GM12865 (cell line): ENCODE results near the gene TEX264.

Source experiments
- DNase-seq: peaks from one replicate; pipeline ENCODE4 v3.0.0; 2010; ENCODE audit warnings: low read depth
- H3K4me3 ChIP-seq: 2 replicates; pipeline ENCODE4 v1.5.1; 2011; ENCODE audit warnings: mild to moderate bottlenecking, low read depth, low read length, control low read depth
- CTCF ChIP-seq: IDR thresholded peaks from 2 replicates; pipeline ENCODE4 v1.5.1; 2011; ENCODE audit warnings: low read length, control low read depth, low read depth, inconsistent platforms; ENCODE audit not compliant: insufficient read depth; ENCODE audit errors: missing control alignments

The TEX264 gene

GRCh38 chr3:51669241-51670052 is 1.6 kb upstream of the TEX264 start:
- H3K4me3 ChIP-seq, result no peak overlapping the region
- DNase-seq, result peak; percentile 86
- TF ChIP-seq CTCF, result peak; percentile 99

- no peak for TF ChIP-seq CTCF
- DNase-seq, result no peak
- peak overlapping the region; percentile 89 for H3K4me3 ChIP-seq
Observed at GRCh38 chr3:51670053-51670822, 814 bp upstream of the TEX264 start.

- no peak for TF ChIP-seq CTCF
- peak; percentile 79 for DNase-seq
Observed at GRCh38 chr3:51671734-51672475, 853 bp downstream of the TEX264 start.

GRCh38 chr3:51673181-51673801 is 2.2 kb downstream of the TEX264 start:
- no peak for DNase-seq

More at GRCh38 chr3:51671734-51672475, 853 bp downstream of the TEX264 start:
- H3K4me3 ChIP-seq, result peak overlapping the region; percentile 89

GRCh38 chr3:51673802-51674654 is 3.0 kb downstream of the TEX264 start:
- TF ChIP-seq CTCF, result no peak
- no peak for DNase-seq
- no peak overlapping the region for H3K4me3 ChIP-seq

More at GRCh38 chr3:51673181-51673801, 2.2 kb downstream of the TEX264 start:
- no peak overlapping the region for H3K4me3 ChIP-seq
- TF ChIP-seq CTCF, result no peak
